Measurements from ENCODE around the gene CTNNA3. TPM values are rescaled to one million over a fixed set of nuclear protein-coding genes. Genes with fewer than 3 reads are reported as not detected.

CTNNA3 gene
- total RNA-seq, 1 donor from 2014 or later = not detected

DNA sequence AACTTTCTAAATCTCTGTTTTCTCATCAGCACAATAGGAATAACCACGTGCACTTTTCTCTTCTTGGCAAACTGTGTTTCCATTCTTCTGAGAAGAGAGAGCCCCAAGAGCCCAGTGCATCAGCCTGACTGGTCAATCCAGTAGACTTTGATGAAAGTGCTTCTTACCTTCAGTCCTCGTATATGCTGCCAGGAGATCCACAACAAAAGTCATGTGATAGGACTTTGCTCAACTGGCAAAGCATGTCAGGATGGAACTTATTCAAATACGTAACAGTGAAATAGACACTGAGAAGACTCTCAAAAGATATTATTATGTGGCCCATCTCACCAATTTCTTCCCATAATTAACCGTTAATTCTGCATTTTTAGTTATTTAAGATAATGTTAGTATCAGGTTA lies 1801.6 kb downstream of the CTNNA3 start:
- intact Hi-C loops (cut with micrococcal nuclease) = no loop called here

DNA sequence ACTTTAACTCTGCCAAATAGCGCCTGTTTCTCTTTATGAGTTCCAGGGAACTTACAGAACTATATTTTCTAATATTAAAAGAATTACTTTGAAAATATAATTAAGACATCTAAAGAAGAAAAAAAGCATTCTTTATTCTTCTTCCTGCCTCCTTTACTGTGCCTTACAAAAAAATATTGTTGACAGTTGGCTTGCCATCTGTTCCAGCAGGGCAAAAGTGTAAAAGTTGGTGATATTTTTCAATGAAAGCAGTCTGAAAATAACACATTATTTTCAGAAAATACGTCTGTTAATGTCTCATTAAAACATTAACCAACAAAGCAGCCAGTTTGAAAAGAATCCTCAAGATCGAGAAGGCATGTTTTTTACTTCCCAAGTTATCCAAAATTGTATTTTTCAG lies 1802.3 kb downstream of the CTNNA3 start:
- intact Hi-C loops (cut with micrococcal nuclease) = no loop called here

DNA sequence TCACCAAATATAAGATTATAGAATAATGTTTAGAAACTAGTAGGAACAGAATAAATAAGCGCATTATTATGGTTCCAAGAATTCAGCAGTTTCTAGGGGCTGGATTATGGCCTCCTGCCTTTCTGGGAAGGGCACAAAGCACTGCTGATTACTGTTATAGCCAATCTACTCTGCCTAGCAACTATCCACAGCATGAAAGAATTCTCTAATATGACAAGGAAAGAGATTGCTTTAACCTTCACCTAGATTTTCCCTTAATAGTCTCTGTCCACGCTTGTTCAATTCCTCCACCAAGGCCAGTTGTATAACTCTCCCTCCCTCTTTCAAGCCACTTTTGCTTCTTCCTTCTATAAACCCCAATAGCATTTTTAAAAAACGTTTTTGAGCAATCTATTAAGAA lies 1803.7 kb downstream of the CTNNA3 start:
- intact Hi-C loops (cut with micrococcal nuclease) = no loop called here

DNA sequence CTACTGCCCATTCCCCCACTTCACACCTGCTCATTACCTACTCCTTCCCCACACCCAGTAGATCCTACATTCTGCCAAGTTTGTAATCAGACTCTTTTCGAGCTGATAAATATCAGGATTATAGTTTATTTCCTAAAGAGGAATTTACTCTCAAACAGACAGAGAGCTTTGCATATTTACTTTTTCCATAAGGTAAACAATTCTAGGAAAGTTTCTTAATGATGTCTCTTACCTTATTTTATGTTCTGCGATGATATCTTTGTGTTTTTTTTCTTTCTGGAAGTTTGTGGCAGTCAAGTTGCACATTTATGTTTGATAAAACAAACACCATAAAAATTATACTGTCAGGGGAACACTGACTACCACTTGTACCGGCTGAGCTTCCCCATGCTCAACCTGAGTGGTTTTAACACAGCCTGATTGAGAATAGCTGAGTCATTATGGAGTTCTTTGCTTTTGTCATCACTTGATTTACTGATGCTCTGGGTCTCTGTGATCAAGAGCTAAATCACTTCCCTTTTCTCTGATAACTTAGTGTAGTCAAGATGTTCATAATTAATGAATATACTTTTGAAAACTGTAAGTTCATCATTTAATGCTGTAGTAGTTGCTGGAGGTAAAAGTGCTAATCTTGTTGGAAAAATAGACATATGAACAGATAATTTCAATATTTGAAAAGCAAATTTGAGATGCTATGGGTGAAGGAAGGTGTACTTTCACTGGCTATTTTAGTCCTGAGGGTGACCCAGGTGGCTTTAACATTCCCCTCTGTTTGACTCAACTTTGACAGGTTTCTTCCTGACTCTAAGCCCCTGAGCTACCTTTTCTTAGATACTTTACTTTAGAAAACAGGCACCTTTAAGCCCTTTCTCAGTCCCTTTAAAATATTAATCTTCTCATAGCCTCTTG lies 1804.7 kb downstream of the CTNNA3 start:
- intact Hi-C loops (cut with micrococcal nuclease) = no loop called here

DNA sequence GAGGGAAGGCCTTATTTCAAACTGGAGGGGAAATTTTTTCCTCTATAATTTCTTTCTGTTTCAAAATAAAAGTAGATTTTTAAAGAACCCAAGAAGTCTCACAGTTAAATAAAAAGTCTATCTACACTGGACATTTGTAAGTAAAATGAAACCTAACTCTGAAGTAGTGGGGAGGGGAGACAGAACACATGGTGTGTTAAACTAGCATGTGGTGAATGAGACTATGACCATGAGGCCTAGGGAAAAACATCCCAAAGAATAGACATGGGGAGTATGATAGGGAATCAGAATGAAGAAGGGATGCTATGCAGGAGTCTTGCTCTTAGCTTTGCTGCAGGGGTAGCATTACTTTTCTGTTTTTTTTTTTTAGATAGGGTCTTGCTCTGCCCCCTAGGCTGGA lies 1831.5 kb downstream of the CTNNA3 start:
- intact Hi-C loops (cut with micrococcal nuclease) = no loop called here

DNA sequence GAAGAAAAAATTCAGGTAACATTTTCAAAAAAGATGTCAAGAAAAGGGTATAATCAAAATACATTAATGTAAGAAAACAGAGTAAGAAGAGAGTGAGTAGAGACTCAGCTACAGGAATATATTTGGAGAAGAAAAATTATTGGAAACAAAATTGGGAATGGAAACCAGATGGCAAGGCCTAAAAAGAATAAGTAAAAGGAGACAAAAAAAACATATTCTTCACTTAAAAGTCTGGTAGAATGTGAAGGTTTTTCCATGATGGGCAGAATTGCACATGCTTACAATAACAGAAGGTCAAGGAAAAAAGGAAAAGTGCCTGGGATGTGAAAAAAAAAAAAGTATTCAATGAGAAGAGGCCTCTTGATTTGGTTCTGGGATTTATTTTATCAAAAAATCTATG lies 1832.0 kb downstream of the CTNNA3 start:
- intact Hi-C loops (cut with micrococcal nuclease) = no loop called here

Other genes starting within 250 kb of the CTNNA3 start
- 8.7 and 9.5 TPM in 2 replicates for gene DNAJC12, start 142.0 kb upstream of the CTNNA3 start, total RNA-seq
- gene SIRT1, start 188.5 kb upstream of the CTNNA3 start, total RNA-seq = 24.6 and 25.5 TPM in 2 replicates